ENCODE data around the gene TMEM255B. TPM values are rescaled to one million over a fixed set of nuclear protein-coding genes. Genes with fewer than 3 reads are reported as not detected.

TMEM255B gene
- total RNA-seq, 1 experiment from 2014 or later: 2.8 TPM

DNA sequence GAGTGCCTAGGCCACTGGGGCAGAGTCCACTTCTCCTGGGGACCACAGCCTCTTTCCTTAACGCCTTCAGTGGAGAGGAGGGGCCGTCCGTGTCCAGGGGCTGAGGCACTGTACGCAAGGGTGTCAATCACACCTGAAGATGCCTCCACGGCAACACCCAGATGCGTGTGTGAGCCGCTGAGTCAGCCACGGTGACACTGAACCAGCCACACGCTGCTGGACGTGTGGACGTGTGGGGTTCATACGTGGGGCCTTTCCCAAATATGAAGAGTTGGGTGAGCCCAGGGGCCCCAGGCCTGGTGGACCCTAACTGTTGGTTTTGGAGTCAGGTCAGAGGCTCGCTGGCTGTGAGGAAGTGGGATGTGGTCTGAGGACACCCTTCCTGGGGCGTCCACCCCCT, 51.6 kb downstream of the TMEM255B start:
- H2BK120ac ChIP-seq (ENCODE audit: low read depth, low read length, poor library complexity, severe bottlenecking): no peak overlapping the region

More for the DNA sequence above, 51.6 kb downstream of the TMEM255B start:
- Histone ChIP-seq H3K4ac (ENCODE audit: low read depth, low read length) (no peak overlapping the region), H2BK20ac (ENCODE audit: low read depth, low read length, poor library complexity, severe bottlenecking) (no peak overlapping the region), H3K9ac (ENCODE audit: extremely low read depth, insufficient read length, low read length) (no peak overlapping the region), H3K79me1 (ENCODE audit: insufficient read depth, low read depth, low read length, poor library complexity, severe bottlenecking) (no peaks in the 10 kb centered on the region), H3K27me3 (ENCODE audit: insufficient read depth, low read length) (no peaks in the 10 kb centered on the region), H3K4me1 (ENCODE audit: insufficient read depth, low read length) (no peaks in the 10 kb centered on the region), H4K91ac (ENCODE audit: insufficient read length, low read depth, low read length) (no peak overlapping the region), H2BK12ac (ENCODE audit: insufficient read length, low read depth, low read length) (no peak overlapping the region), H3K14ac (ENCODE audit: insufficient read depth, low read length) (no peak overlapping the region), H3K23ac (ENCODE audit: insufficient read length, low read depth, low read length) (no peak overlapping the region), H3K79me2 (ENCODE audit: insufficient read depth, low read length) (no peaks in the 10 kb centered on the region), H3K56ac (ENCODE audit: insufficient read length, low read depth, low read length) (no peak overlapping the region), H2BK5ac (ENCODE audit: insufficient read length, low read length) (no peak overlapping the region), H2BK15ac (ENCODE audit: low read depth, low read length) (no peak overlapping the region), H3K9me3 (ENCODE audit: control insufficient read depth, low read depth, low read length) (no peaks in the 10 kb centered on the region), H2AFZ (ENCODE audit: low read length) (no peak overlapping the region), H3K23me2 (ENCODE audit: insufficient read length, low read depth, low read length, poor library complexity, severe bottlenecking) (no peaks in the 10 kb centered on the region), H3K18ac (ENCODE audit: insufficient read length, low read depth, low read length) (no peak overlapping the region), H4K5ac (ENCODE audit: insufficient read length, low read depth, low read length) (no peak overlapping the region), H2AK5ac (ENCODE audit: insufficient read length, low read length) (no peak overlapping the region), H4K20me1 (ENCODE audit: control insufficient read depth, insufficient read depth, insufficient read length) (no peaks in the 10 kb centered on the region), H4K8ac (replicated peaks; ENCODE audit: insufficient read length, low read depth, low read length) (no peak overlapping the region), H3K4me2 (ENCODE audit: insufficient read depth, insufficient read length, low read length) (no peak overlapping the region), H3T11ph (ENCODE audit: low read length) (no peak overlapping the region), H3K27ac (ENCODE audit: insufficient read length, low read depth, low read length) (no peak overlapping the region)
- WGBS (ENCODE audit: extremely low coverage, insufficient read length, low lambda C conversion rate): no CpG with 5 or more reads among the region's 14 CpGs
- H3K27ac Mint-ChIP-seq: no peak overlapping the region
- H3K27me3 Mint-ChIP-seq (ENCODE audit: low read depth): peaks cover 3% of the 10 kb centered on the region
- peaks cover 3 to 12% (median 8%) of the 10 kb centered on the region in 3 experiments for H3K36me3 Mint-ChIP-seq (ENCODE audit: insufficient read depth in 1 of 3, low read depth in 3 of 3)
- TF ChIP-seq, protein P1, sequence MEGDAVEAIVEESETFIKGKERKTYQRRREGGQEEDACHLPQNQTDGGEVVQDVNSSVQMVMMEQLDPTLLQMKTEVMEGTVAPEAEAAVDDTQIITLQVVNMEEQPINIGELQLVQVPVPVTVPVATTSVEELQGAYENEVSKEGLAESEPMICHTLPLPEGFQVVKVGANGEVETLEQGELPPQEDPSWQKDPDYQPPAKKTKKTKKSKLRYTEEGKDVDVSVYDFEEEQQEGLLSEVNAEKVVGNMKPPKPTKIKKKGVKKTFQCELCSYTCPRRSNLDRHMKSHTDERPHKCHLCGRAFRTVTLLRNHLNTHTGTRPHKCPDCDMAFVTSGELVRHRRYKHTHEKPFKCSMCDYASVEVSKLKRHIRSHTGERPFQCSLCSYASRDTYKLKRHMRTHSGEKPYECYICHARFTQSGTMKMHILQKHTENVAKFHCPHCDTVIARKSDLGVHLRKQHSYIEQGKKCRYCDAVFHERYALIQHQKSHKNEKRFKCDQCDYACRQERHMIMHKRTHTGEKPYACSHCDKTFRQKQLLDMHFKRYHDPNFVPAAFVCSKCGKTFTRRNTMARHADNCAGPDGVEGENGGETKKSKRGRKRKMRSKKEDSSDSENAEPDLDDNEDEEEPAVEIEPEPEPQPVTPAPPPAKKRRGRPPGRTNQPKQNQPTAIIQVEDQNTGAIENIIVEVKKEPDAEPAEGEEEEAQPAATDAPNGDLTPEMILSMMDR (conservative IDR thresholded peaks at IDR 0.05): no peak
- DNase-seq: no peak
- H3K9me3 Mint-ChIP-seq: peaks cover 18 to 21% of the 10 kb centered on the region in 2 experiments
- no peaks in the 10 kb centered on the region for H3K4me1 Mint-ChIP-seq
- no peak overlapping the region for H3K4me3 Mint-ChIP-seq

All from H9 (cell line).